DND-41 (cell line): Measurements from ENCODE around the gene KLF16.

Experiments used
- ATAC-seq: fragments of 200-7000 bp; cut with Tn5 transposase; 3 replicates; pipeline ENCODE4 v1.9.1; 2021; ENCODE audit warnings: low read depth; ENCODE audit not compliant: insufficient read depth
- DNase-seq: peaks from one replicate; pipeline ENCODE4 v3.0.0-alpha.2; 2020
- H2AFZ ChIP-seq: 2 replicates; pipeline ENCODE4 v1.6.0; 2012; ENCODE audit warnings: low read depth, low read length
- H3K27ac ChIP-seq: 2 replicates; pipeline ENCODE4 v1.5.1; 2012; ENCODE audit warnings: low read length, inconsistent platforms
- H3K27me3 ChIP-seq: fragments of 200-600 bp; sonication (generic); 2 replicates; pipeline ENCODE4 v1.6.0; 2012; ENCODE audit warnings: low read length, mild to moderate bottlenecking, inconsistent platforms; ENCODE audit not compliant: insufficient read depth, poor library complexity
- H3K36me3 ChIP-seq: 2 replicates; pipeline ENCODE4 v1.5.1; 2012; ENCODE audit warnings: low read length, inconsistent platforms; ENCODE audit not compliant: insufficient read depth
- H3K4me1 ChIP-seq: 2 replicates; pipeline ENCODE4 v1.5.1; 2012; ENCODE audit warnings: mild to moderate bottlenecking, low read length; ENCODE audit not compliant: insufficient read depth
- H3K4me2 ChIP-seq: 2 replicates; pipeline ENCODE4 v1.6.0; 2012; ENCODE audit warnings: mild to moderate bottlenecking, moderate library complexity, low read length, inconsistent platforms; ENCODE audit not compliant: insufficient read depth
- H3K4me3 ChIP-seq, 2 experiments: fragments of 200-600 bp in 1 of 2; shearing (Covaris generic) in 1 of 2; 2 replicates each; pipeline ENCODE4 v1.5.1; 2012 to 2016; ENCODE audit warnings: inconsistent platforms in 2 of 2, low read length in 2 of 2, mild to moderate bottlenecking in 2 of 2, low read depth in 1 of 2, moderate library complexity in 1 of 2
- H3K79me2 ChIP-seq: 2 replicates; pipeline ENCODE4 v1.6.0; 2012; ENCODE audit warnings: low read length, inconsistent platforms; ENCODE audit not compliant: insufficient read depth
- H3K9ac ChIP-seq: 2 replicates; pipeline ENCODE4 v1.6.0; 2012; ENCODE audit warnings: low read depth, mild to moderate bottlenecking, inconsistent platforms, low read length, moderate library complexity
- H3K9me3 ChIP-seq: 2 replicates; pipeline ENCODE4 v1.5.1; 2012; ENCODE audit warnings: low read length, moderate library complexity, mild to moderate bottlenecking, inconsistent platforms; ENCODE audit not compliant: insufficient read depth, severe bottlenecking
- H4K20me1 ChIP-seq: 2 replicates; pipeline ENCODE4 v1.6.0; 2012; ENCODE audit warnings: low read length; ENCODE audit not compliant: insufficient read depth
- EZH2 ChIP-seq: IDR thresholded peaks from 3 replicates; pipeline ENCODE4 v1.6.1; 2012; ENCODE audit warnings: borderline replicate concordance, low read depth, mild to moderate bottlenecking, moderate library complexity, low read length, inconsistent platforms; ENCODE audit not compliant: severe bottlenecking
- TF ChIP-seq, protein P1 (sequence below): IDR thresholded peaks from 2 replicates; pipeline ENCODE4 v1.5.1; 2012; ENCODE audit warnings: borderline replicate concordance, low read length, moderate library complexity, mild to moderate bottlenecking; ENCODE audit not compliant: poor library complexity, severe bottlenecking; ENCODE audit errors: extremely low read depth

The KLF16 gene

DNA sequence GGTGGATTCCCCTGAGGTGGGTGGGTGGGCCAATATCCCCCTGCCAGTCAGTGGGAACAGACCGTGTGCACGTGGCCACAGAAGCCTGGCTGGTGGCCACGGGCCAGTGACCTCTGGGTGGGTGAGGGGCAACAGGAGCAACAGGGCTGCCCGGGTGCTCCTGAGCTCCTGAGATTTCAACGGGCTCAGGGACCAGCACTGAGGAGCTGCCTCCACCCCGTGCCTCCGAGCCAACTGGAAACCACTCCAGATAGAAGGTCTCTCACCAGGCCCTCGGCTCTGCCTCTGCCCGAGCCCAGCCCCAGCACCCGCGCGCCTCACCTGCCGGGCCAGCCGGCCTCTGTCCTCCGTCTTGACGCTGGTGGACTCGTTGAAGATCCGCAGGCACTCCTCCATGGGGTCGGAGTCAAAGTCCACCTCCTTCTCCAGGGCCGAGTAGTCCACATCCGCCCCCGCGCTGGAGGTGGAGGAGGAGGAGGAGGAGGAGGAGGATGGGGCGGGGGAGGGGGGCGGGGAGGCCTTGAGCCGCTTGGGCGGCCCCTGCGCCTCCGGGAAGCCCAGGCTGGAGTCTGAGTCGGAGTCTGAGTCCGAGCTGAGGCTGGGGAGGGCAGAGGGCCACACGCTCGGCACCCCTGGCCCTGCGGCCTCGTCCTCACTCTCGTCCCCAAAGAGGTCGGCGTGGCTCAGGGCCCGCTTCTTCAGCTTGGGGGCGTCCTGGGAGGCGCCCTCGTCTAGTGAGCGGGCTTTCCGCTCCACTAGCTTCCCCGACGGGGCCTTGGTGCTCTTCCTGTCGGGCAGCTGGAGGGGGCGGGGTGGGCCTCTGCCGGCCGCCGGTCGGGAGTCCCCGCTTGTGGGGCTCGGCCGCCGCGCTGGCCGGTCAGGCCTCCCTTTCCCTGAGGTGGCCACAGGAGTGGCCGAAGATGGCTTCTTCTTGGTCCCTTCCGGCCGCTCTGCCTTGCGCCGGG lies 36.5 kb downstream of the KLF16 start:
- H3K27ac ChIP-seq, result no peak overlapping the region
- no peak overlapping the region for H3K4me2 ChIP-seq
- H3K4me3 ChIP-seq, result no peak overlapping the region
- H2AFZ ChIP-seq, result no peak overlapping the region
- DNase-seq (no peak), ATAC-seq (peak; percentile 7; the same call in 1 of the 3 replicates)
- peaks cover 79% of the 10 kb centered on the region for H3K36me3 ChIP-seq
- no peaks in the 10 kb centered on the region for H3K27me3 ChIP-seq
- peaks cover 32% of the 10 kb centered on the region for H3K79me2 ChIP-seq
- H3K4me1 ChIP-seq, result no peaks in the 10 kb centered on the region
- H4K20me1 ChIP-seq, result peaks cover 66% of the 10 kb centered on the region
- no peaks in the 10 kb centered on the region for H3K9me3 ChIP-seq
- no peak overlapping the region for H3K9ac ChIP-seq
- TF ChIP-seq, protein P1, sequence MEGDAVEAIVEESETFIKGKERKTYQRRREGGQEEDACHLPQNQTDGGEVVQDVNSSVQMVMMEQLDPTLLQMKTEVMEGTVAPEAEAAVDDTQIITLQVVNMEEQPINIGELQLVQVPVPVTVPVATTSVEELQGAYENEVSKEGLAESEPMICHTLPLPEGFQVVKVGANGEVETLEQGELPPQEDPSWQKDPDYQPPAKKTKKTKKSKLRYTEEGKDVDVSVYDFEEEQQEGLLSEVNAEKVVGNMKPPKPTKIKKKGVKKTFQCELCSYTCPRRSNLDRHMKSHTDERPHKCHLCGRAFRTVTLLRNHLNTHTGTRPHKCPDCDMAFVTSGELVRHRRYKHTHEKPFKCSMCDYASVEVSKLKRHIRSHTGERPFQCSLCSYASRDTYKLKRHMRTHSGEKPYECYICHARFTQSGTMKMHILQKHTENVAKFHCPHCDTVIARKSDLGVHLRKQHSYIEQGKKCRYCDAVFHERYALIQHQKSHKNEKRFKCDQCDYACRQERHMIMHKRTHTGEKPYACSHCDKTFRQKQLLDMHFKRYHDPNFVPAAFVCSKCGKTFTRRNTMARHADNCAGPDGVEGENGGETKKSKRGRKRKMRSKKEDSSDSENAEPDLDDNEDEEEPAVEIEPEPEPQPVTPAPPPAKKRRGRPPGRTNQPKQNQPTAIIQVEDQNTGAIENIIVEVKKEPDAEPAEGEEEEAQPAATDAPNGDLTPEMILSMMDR, result no peak
- no peak for TF ChIP-seq EZH2

DNA sequence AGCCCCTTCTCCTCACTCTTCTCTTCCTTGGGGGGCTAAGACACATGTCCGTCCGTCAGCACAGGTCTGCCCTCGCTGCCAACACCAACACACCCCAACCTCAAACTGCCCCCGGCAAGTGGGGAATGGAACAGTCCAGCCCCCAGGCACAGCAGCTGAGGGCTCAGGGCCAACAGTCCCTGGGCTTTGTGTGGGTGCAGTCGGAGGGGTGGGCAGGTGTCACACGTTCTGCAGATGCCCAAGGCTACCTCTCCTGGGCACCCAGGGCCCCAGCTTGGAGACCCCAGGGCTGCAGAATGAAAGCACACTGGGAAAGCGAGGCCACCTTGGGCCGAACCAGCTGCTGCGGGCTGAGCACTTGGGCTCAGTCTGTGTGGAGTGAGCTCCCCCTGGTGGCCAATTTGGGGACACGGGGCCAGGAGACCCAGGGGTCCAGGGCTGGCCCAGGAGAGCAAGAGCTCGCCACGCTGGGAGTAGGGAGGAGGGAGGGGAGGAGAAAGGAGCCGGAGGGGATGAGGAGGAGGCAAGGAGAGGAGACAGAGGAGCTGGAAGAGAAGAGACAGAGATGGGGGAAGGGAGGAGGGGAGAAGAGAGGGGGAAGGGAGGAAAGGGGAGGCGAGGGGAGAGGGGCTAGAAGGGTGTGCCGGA lies 37.3 kb downstream of the KLF16 start:
- H2AFZ ChIP-seq, result no peak overlapping the region
- DNase-seq (peak; percentile 79), ATAC-seq (peak; percentile 92)
- H4K20me1 ChIP-seq, result peaks cover 68% of the 10 kb centered on the region
- no peak overlapping the region for H3K27ac ChIP-seq
- no peaks in the 10 kb centered on the region for H3K27me3 ChIP-seq
- no peaks in the 10 kb centered on the region for H3K4me1 ChIP-seq
- TF ChIP-seq, protein P1, result peak; percentile 98
- no peak for TF ChIP-seq EZH2
- no peak overlapping the region for H3K4me3 ChIP-seq
- H3K9me3 ChIP-seq, result no peaks in the 10 kb centered on the region
- H3K79me2 ChIP-seq, result peaks cover 25% of the 10 kb centered on the region
- no peak overlapping the region for H3K9ac ChIP-seq
- no peak overlapping the region for H3K4me2 ChIP-seq
- peaks cover 85% of the 10 kb centered on the region for H3K36me3 ChIP-seq

DNA sequence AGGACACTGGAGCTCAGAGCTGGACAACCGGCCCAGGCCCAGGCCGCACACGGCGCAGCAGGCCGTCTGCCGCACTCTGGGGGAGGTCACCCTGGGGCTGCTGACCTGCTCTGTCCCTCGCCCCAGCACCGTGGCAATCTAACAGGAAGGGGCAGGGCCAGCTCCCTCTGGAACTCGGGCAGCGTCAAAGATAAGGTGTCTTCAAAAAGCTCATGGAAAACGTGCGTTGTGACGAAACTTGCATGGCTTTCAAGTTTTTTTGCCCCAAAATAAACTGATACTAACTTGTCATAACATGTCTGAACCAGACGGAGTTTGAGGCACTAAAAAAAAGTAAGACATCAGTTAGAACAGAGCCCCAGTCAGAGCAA lies 39.1 kb downstream of the KLF16 start:
- Histone ChIP-seq H3K27me3 (no peaks in the 10 kb centered on the region), H3K4me1 (no peaks in the 10 kb centered on the region), H3K4me2 (no peak overlapping the region), H3K79me2 (peaks cover 10% of the 10 kb centered on the region), H3K9ac (no peak overlapping the region), H3K36me3 (peaks cover 90% of the 10 kb centered on the region), H2AFZ (no peak overlapping the region), H3K4me3 (no peak overlapping the region), H3K9me3 (no peaks in the 10 kb centered on the region), H3K27ac (no peak overlapping the region), H4K20me1 (peaks cover 53% of the 10 kb centered on the region)
- DNase-seq, result no peak
- no peak for ATAC-seq
- no peak for TF ChIP-seq EZH2
- TF ChIP-seq, protein P1, result no peak
